ENCODE data around the gene EFTUD2.

DNA sequence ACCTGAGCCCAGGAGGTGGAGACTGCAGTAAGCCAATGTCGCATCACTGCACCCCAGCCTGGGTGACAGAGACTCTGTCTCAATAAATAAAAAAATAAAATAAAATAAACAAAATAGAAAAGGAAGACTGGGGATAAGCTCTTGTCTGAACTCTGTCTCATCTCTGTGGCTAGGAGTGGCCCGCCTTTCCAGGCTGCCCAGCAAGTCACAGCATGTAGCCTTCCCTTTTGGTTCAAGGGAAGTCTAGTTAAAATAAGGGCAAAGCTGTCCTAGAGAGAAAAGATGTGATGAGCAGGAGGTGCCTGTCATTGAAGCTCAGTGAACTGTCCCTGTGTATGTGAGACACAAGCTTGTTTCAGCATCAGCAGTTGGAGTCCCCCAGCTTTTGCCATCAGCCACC, 18.8 kb upstream of the EFTUD2 start:
- TF ChIP-seq, protein P1, sequence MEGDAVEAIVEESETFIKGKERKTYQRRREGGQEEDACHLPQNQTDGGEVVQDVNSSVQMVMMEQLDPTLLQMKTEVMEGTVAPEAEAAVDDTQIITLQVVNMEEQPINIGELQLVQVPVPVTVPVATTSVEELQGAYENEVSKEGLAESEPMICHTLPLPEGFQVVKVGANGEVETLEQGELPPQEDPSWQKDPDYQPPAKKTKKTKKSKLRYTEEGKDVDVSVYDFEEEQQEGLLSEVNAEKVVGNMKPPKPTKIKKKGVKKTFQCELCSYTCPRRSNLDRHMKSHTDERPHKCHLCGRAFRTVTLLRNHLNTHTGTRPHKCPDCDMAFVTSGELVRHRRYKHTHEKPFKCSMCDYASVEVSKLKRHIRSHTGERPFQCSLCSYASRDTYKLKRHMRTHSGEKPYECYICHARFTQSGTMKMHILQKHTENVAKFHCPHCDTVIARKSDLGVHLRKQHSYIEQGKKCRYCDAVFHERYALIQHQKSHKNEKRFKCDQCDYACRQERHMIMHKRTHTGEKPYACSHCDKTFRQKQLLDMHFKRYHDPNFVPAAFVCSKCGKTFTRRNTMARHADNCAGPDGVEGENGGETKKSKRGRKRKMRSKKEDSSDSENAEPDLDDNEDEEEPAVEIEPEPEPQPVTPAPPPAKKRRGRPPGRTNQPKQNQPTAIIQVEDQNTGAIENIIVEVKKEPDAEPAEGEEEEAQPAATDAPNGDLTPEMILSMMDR (conservative IDR thresholded peaks at IDR 0.05 in 1 of 2, IDR thresholded peaks at IDR 0.05 in 1 of 2; ENCODE audit: low read depth in 1 of 2, low read length in 2 of 2), result no peak
- TF ChIP-seq EZH2 (IDR thresholded peaks at IDR 0.05; ENCODE audit: low read length, missing control alignments), result no peak

Measured in fibroblast of lung (primary cell).